Kidney capillary endothelial cell (primary cell): ENCODE data around the gene ALKBH8.
"Not testable (repeated sequence)": the region's sequence is repeated elsewhere in the genome, so short reads cannot be mapped to it uniquely, and the experiment has no call there.

Experiments used
- DNase-seq: peaks from one replicate; pipeline ENCODE4 v3.0.0-alpha.2; 2018; ENCODE audit warnings: low spot score

ALKBH8 gene, protein sequence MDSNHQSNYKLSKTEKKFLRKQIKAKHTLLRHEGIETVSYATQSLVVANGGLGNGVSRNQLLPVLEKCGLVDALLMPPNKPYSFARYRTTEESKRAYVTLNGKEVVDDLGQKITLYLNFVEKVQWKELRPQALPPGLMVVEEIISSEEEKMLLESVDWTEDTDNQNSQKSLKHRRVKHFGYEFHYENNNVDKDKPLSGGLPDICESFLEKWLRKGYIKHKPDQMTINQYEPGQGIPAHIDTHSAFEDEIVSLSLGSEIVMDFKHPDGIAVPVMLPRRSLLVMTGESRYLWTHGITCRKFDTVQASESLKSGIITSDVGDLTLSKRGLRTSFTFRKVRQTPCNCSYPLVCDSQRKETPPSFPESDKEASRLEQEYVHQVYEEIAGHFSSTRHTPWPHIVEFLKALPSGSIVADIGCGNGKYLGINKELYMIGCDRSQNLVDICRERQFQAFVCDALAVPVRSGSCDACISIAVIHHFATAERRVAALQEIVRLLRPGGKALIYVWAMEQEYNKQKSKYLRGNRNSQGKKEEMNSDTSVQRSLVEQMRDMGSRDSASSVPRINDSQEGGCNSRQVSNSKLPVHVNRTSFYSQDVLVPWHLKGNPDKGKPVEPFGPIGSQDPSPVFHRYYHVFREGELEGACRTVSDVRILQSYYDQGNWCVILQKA

DNA sequence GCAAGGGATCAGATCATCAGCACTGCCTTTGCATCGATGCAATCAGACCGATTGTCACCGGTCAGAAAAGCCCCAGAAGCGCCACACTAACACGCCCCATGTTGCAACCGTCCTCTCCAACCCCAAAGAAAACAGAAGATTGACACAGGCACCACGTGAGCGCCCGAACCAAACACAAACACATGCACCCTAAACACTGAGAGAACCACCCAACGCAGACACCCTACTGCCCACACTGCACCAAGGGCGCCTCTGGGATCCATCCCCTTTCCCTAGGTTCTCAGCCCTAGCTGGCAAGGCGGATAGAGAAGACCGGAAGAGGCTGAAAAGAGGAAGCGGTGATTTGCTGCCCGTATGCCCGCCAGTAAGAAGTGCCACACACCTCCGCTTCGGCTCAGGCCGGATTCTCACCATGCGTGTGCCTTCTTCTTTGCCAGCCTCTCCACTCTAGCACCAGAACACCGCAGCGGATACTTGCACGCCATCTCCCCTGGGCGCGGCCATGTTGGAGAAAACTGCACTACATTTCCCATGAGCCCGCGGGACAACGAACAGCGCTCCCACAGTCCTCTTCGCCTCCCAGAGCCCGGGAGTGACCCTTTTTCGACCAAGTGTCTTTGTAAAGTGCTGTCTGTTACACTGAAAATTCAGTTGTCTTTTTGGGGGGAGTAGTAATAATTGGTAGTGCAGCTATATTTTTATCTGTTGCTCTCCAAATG, at the start of gene ALKBH8:
TSS of gene ALKBH8 (minus strand) at position 517 of the 719 bp plus-strand sequence. CDS start 4,842 bp downstream, outside the sequence.
- DNase-seq, result peak; percentile 70

DNA sequence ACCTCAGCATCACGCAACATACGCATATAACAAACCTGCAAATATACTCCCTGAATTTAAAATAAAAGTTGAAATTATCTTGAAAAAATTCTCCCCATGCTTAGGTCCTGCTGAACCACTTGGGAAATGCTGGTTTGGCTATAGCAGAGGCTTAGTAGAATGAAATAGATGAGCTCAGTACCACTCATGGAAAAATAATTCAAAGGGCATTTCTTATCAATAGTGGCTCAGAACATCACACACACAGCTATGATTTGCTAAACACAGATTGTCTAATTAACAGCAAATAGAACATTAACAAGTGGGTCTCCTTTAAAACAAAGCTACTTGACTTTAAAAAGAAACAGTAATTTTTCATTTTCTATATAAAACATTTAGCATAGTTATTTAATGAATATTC, 46.9 kb upstream of the ALKBH8 start:
- no peak for DNase-seq

- DNase-seq, result no peak
These were observed 44.1 kb upstream of the ALKBH8 start for GRCh38 chr11:107609400-107610218.

- DNase-seq, result no peak
These were observed 43.3 kb upstream of the ALKBH8 start for GRCh38 chr11:107608809-107609208.

GRCh38 chr11:107606141-107606540, 40.6 kb upstream of the ALKBH8 start:
- DNase-seq, result no peak

DNA sequence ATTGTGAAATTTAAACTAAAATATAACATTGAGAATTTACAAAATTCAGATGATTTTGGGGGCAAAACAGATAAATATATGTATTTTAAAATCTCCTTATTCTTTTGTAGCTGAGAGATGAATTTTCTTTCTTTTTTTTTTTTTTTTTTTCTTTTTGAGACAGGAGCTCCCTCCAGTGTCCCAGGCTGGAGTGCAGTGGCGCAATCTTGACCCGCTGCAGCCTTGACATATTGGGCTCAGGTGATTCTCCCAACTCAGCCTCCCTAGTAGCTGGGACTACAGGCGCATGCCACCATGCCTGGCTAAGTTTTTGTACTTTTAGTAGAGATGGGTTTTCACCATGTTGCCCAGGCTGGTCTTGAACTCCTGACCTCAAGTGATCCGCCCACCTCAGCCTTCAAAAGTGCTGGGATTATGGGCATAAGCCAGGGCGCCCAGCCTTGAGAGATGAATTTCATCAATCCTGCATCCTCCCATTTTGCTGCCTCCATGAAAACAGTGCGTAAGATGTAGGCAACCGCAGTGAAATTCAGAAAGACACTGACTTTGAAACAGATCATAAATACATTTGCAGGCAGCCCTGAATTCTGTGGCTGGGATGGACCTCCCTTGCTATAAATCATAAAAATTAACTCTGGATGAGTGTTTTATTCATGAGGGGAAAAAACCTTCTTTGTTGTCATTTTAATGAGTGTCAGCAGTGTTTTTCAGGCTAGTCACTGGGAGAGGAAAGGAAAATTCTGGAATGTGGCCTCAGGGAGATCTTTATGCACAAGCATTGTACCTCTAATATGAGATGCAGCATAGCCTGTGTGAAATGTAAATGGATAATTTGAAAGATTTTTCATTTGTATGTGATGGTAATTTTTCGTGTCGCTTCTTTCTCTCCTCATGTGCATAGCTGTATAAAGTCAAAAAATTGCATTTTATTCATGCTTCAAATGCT, 39.8 kb upstream of the ALKBH8 start:
- DNase-seq, result no peak

DNA sequence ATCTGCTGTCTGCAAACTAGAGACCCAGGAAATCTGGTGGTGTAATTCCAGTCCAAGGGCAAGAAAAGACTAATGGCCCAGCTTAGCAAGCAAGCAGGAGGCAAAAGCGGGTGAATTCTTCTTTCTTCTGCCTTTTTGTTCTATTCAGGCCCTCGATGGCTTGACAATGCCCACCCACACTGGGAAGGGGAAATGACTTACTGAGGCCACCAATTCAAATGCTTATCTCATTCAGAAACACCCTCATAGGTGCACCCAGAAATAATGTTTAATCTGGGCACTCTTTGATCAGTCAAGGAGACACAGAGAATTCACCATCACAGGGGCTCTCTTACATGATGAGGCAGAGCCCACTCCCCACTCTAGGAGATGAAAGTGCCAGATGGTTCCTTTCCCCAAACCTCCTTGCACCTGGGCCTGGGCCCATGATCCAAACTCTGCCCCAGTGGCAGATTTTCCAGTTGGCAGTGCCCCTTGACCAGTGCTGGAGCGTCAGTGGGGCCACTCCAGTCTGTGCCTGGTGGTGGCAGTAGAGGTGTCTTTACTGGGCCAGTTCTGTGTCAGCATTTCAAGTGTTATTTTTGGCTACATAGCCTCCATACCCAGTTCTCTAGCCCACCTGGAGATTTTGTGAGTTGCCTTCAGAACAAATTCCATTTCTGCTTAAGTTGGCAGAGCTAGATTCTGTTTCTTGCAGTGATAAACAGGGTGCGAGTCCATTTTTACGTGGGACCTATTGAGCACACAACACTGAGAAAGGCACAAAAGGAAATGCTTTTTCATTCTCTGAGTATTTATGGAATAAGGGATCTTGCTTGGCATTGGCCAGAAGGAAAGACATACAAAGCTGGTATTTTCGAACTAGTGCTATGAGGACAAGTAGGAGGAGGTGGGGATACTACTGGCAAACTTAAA, 32.9 kb upstream of the ALKBH8 start:
- no peak for DNase-seq

DNA sequence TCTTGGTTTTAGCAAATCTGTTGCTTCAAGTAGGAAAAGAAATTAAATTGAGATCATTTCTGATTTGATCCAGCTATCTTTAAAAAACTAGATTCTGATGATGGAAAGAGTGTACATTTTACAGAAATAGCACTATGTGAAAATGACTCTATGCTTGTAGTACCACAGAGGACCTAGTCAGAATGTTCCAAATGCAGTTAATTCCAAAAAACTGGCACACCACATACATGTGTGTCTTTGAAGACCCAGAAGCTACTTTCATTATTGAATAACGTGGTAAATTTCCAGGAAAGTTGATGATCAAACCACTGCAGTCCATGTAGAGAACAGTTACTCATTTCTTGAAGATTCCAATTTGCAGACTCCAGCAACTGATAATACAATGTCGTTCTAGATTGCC, 29.2 kb upstream of the ALKBH8 start:
- no peak for DNase-seq

DNA sequence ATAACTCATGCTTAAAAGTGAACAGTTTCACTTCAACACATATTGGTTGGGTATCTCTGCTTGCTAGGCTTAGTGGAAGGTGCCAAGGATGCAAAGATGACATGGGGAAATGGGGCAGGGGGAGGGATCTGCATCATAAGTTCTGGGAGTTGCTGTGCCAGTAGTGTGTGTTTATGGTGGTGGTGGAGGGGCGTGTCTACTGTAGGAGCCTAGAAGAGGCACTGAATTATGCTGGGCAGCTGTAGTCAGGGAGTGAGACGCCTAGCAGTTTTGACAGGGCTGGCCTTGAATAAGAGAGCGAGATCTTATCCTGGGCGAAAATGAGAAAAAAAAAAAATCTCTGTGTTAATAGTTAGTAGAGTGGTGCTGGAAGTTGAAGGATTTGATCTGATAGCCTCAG, 28.4 kb upstream of the ALKBH8 start:
- no peak for DNase-seq

DNA sequence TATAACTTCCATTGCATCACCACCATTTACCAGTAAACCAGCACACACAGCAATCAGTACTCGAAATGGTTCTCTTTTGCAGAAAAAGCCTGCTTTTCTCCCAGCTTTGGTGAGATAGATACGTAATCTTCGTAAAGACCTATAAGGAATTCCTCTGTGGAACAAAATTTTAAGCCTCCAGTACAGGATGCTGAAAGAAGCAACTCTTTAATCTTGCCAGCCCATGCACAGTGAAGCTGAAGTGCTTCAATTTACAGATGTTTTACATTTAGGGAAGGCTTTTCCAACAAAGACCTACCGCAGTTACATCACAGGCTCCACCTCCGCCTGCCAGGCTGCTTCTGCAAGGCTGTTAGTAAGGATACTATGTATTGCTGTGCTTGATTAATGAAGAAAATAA, 27.3 kb upstream of the ALKBH8 start:
- DNase-seq, result no peak

DNA sequence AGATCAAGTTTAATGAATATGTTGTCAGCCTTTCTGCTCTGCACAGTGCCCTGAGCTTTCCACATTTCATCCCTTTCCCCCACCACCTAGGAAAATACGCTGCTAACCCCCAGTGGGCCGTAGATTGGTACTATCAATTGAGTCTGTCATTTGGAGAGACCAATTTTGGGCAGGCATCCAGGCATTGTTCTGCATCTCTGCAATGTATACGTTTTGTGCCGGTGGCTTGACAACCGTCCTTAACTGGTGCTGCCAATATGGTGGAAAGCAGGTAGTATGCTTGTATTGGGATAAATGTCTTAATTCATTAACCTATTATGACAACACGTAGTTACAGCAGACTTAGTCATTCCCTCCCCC, 26.7 kb upstream of the ALKBH8 start:
- DNase-seq, result no peak

DNA sequence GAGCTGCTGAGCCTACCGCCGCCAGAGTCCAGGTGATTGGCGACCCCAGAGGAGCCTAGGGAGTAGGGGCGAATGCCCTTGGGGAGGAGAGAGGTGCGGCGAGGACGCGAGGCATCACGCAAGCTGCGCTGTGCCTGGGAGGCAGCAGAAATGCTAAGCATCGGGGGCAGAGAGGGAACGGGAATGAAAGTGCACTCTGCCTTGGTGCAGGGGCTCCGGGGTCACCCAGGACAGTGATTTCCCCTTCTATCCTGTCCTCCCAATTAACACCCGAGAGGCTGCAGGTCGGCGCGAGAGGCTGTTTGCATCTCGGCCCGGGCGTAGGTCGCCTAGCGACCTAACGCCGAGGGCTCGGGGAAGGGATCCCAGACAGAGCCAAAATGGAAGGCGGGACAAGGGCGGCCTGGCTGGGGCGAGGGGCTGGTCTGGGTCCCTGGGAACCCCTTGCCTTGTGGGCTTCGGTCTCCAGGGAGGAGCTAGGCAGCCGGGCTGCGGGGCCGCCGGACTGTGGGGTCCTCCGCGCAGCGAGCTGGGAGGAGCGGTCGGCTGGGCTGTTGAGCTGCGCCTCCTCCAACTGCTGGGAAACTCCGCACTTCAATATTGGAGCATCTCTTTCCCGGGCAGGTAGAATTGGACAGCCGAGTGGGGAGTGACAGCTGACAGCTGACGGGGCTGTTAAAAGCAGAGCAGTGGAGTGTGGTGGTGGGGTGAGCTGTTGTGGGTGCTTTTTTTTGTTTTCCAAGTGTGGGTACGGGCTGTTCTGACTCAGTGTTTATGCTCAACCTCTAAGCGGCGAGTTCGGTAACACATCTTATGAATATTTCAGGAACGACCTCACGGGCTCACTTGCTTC, 26.1 kb upstream of the ALKBH8 start:
- no peak for DNase-seq

DNA sequence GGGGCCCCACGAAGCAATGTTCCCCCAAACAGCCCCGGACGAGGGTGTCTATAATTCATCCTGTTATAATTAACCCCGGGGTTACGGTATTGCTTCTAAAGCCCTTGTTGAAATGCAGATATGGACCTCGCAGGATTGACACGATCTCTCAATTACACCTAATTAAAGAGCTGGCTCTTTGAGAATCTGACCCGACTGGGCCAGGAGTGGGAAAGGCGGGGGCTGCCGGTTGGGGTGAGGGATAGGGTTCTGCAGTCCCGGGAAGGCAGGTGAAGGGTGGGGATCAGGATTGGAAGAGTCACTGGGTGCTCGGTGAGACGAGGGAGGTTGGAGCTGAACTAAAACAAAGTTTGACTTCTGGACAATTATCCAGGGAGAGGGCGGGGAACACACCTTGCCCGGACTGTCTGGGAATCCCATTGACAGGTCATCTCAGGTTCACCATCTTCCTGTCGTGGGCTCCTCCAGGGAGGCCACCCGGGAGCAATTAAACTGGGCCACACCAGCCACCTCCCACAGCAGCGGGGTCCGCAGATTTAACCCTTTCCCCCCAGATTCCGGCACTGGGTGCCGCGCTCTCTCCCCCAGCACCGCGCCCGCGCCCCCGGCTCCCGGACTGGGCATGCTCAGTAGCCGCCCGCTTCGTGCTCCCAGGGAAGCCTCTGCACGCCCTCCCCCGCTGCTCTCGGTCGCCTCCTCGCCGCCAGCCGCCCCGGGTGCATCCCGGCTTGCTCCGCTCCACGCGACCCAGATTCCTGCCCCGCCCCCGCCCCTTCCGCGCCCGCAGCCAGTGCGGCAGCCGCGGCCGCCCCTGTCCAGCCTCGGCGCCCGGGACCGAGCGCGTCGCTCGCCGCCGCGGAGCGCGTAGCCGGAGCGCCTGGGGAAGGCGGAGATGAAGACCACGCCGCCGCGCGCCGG, 25.2 kb upstream of the ALKBH8 start, which contains the start of gene ELMOD1:
TSS of gene ELMOD1 (plus strand) at position 688 of the 918 bp plus-strand sequence. CDS start 27,043 bp downstream, outside the sequence.
- no peak for DNase-seq

DNA sequence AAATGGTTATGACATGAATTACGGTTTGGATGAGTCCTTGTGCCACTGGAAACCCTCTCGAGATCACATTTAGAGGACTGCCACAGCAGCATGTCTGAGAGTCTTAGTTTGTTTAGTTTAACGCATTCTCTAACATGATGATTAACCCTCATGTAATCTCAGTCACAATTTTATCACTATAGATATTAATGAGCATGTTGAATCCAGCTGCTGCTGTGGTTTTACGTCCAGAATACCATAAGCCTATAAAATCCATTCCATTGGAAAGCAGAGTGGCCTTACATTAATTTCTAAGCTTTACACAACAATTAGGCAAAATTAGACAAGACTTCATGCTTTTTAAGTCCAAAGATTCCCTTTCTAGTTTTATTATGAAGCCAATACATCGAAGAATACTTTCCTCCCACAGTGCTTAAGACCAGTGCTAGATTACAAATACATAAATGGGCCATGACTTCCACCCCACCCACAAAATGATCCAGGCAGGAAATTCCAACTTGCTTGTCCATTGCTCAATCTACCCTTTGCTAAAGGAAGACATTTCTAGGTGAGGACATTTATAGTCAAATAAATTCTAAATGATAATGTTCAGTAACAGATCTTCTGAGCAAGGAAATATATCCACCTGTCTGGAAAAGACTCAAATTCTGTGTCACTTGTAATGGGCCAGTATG, 21.9 kb upstream of the ALKBH8 start:
- no peak for DNase-seq

- no peak for DNase-seq
These were observed 18.2 kb upstream of the ALKBH8 start for GRCh38 chr11:107583629-107584195.

- no peak for DNase-seq
These were observed 15.6 kb upstream of the ALKBH8 start for GRCh38 chr11:107581147-107581546.

GRCh38 chr11:107579169-107579568, 13.6 kb upstream of the ALKBH8 start:
- not testable (repeated sequence) for DNase-seq
